HG02943 (cell line): ENCODE results near the gene SUDS3.
"Not testable (repeated sequence)": the region's sequence is repeated elsewhere in the genome, so short reads cannot be mapped to it uniquely, and the experiment has no call there.

ENCODE experiments used
- ATAC-seq: cut with Tn5 transposase; IDR thresholded peaks from one replicate; pipeline ENCODE4 v1.9.1; 2021; ENCODE audit warnings: mild to moderate bottlenecking, low read depth, moderate library complexity; ENCODE audit not compliant: unreplicated experiment

SUDS3 gene, protein sequence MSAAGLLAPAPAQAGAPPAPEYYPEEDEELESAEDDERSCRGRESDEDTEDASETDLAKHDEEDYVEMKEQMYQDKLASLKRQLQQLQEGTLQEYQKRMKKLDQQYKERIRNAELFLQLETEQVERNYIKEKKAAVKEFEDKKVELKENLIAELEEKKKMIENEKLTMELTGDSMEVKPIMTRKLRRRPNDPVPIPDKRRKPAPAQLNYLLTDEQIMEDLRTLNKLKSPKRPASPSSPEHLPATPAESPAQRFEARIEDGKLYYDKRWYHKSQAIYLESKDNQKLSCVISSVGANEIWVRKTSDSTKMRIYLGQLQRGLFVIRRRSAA

DNA sequence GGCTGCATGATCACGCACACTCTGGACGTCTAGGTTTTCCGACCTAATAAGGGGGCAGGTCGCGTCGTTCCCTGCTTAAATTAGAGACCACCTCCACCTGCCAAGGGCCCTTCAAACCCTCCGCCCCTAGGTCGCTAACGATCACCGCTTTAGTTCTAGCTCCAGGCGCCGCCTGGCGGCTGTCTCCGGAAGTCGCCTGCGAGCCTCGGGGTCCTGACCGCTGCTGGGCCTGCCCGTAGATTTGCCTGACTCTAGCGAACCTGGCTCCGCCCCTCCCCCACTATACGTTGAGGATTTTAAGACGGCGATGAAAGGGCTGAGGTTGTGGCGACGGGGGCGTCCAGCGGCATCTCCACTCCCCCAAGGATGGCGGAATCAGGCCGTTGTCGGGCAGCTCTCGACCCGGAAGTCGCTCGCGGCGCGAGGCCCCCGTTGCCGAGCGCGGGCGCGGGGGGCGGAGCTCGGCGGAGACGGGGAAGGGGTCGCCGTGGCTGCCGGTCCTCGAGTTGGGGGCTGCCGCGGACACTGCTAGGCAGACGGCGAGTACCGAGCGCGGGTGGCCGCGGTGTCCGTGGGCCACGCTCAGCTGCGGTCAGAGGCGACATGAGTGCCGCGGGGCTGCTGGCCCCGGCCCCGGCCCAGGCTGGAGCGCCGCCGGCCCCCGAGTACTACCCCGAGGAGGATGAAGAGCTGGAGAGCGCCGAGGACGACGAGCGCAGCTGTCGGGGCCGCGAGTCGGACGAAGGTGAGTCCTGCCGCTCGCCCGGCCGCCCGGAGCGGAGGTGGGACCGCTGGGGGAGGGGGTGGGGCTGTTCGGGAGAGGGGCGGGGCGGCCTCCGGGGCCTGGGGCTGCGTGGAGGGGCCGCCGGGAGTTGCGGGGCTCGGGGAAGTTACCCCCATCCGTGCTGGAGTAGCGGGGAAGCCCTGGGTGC, at the start of gene SUDS3:
Gene SUDS3 (plus strand): TSS at position 467 of the 932 bp plus-strand sequence. CDS start 137 bp downstream, at position 604.
- ATAC-seq, result no peak

DNA sequence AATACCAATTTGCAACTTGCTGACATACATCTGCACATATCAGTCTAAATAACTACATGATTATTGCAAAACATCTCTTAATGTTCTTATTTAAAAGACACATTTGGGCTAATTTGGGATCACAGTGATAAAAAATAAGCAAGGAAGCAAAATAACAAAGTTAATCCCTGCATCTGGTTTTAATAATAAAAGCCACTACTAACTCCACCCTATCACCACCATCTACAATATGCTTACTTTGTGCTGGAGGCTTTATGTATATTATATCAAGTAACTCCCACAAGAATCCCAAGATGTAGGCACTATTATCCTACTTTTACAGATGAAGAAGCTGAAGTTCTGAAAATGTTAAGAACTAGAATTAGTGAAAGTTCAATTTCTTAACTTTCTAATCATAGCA, 49.4 kb upstream of the SUDS3 start:
- no peak for ATAC-seq

DNA sequence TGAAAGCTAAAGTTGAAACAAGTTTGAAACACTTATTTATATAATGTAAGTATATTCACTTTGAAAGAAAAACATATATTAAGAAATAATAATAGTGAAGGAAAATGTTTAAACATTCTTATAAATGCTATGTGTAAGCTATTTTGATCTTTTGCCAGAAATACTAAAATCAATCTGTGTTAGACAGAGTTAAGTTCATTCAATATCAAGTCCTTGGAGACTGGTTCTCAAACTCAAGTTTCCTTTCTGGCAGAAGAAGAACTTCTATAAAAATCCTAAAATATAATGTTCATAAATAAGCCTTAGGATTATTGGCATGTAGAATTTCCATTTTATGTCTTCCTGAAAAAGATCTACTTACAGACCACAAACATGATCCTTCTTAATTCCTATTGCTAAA, 49.0 kb upstream of the SUDS3 start:
- ATAC-seq, result no peak

DNA sequence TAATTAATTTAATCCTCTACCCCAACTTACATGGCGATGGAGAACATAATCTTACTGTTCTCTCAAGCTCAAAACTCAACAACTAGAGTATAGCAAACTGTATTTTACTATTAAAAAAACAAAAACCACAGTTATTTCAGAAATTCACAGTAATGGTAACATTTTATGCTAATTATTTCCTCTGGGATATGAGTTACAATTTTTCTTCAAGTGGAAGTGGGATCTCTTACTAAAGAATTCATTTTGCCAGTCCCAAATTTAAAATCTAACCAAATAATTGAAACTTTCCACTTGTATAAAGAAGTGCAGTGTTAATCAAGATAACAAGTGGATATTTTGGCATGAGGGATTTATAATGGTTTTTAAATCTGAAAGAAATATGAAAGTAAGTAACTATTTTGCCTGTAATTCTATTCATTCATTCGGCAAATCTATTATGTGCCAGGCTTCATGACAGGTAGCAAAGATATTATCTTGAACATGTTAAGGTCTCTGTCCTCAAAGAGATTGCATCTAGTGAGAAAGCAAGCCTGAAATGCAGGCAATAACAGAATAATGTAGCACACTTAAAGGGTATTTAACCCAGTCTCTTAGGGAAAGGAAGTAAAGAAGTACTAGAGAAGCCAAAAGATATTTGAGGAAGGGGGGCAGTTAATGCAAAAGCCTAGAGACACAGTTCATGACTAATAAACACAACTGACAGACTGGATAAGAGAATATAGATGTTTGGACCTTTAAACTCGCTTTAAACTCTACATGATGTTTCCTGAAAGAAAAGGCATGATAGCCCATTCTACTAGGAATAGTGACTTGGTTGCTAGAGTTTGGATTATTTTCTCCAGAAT, 47.6 kb upstream of the SUDS3 start:
- ATAC-seq, result no peak

DNA sequence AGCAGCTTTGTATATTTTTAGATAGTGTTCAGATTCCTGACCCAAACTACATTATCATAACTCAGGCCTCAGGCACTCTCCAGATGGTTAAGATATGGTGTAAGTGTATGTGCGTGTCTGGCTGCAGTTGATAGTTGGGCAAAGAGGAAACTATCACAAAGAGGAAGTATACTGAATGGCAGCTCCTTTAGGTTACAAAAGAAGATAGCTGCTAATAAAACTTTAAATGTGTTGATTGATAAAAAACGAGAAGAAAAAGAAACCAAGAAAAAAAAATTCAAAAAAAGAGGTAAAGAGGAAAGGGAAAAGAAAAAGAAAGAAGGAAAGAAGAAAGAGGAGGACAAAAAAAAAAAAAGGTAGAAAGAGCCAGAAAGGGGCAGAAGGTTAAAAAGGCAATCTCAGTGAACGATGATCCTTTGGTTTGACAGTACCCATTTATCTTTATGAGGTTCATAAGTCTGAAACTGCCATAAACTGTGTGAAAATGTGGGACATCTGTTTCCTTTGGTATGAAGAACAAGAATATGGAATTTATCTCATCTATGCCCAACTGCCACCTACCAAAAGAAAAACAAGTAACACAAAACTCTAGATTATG, 45.8 kb upstream of the SUDS3 start:
- no peak for ATAC-seq

DNA sequence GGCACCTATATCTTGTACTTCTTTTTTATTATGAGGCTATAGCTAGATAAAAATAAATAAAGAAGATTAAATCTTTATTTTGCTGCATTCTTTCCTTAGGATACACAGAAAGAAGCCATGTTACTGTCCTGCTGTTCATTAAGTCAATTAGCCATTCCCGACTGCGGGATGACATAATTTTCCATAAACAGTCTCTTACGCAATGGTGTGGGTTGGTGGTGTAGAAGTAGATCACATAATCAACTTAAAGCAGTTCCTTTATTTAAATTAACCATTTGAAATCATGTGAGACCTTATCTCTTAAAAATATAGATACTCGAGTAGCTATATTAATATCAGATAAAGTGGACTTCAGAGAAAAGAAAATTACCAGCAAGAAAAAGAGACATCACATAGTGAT, 43.8 kb upstream of the SUDS3 start:
- ATAC-seq, result no peak

DNA sequence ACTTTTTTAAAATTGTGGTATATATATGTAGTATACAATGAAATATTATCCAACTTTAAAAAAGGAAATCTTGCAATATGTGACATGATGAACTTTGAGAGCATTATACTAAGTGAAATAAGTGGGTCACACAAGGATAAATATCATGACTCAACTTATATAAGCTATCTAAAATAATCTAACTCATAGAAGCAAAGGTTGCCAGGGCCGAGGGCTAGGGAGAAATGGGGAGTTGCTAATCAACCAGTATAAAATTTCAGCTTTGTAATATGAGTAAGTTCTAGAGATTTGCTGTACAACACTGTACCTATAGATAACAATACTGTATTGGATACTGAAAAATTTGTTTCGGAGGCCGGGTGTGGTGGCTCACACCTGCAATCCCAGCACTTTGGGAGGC, 42.1 kb upstream of the SUDS3 start:
- no peak for ATAC-seq

DNA sequence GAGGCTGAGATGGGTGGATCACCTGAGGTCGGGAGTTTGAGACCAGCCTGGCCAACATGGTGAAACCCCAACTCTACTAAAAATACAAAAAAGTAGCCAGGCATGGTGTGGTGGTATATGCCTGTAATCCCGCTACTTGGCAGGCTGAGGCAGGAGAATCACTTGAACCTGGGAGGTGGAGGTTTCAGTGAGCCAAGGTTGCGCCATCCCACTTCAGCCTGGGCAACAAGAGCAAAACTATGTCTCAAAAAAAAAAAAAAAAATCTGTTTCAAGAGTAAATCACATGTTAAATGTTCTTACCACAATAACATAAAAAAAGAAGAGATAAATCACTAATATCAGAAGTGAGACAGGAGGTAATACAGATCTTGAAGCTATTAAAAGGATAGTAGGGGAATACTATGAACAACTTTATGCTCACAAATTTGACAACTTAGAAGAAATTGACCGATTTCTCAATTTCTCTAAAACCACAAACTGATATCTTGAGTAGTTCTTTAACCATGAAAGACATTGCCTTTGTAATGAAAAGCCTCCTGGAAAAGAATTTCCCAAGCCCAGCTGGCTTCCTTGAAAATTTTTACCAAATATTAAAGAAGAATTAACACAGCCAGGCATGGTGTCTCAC, 41.3 kb upstream of the SUDS3 start:
- ATAC-seq, result no peak

DNA sequence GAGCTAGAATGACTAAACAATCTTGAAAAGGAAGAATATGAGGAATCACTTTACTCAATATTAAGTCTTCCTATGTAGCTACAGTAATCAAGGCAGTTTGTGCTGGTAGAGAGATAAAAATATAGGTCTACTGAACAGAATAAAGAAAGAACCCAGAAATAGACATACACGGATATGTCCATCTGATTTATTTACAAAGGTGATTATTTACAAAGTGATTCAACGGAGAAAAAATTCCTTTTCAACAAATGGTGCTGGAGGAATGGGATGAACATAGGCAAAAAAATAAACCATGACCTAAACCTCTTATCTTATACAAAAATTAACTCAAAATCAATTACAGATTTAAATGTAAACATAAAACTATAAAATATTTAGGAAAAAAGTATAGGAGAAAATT, 40.2 kb upstream of the SUDS3 start:
- ATAC-seq, result no peak

DNA sequence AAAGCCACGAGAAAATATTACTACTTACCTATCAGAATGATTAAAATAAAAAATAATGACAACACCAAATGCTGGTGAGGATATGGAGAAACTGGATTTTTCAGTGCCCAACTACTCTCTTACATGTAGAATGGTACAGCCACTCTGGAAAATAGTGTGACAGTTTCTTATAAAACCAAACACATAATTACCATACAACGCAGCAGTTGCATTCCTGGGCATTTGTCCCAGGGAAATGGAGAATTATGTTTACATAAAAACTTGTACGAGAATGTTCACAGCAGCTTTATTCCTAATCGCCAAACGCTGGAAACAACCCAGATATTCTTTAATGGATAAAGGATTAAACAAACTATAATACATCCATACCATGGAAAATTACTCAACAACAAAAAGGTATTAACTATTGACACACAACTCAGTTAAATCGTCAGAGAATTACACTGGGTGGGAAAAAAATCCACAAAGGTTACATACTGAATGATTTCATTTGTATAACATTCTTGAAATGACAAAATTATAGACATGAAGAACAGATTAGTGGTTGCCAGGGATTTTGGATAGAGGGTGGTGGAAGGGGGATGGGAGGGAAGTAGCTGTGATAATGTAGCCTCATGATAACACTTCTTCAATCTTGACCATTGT, 39.0 kb upstream of the SUDS3 start:
- no peak for ATAC-seq

DNA sequence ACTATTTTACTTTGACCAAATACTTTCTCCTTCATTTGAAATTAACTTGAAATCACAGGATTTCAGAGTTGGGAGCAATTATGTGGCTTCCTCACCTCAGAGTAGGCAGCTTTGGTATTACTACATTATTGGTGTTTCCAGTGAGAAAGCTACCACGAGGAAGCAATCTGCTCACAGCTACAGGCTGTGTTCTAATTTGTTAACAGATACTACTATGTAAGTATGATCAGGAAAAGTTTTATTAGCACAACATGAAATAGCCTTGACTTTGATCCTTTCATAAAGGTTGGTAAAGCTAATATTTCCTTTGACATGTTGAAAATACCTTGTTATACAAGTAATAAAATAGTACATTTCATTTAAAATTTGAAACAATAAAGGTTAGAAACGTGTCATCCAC, 34.3 kb upstream of the SUDS3 start:
- ATAC-seq, result no peak

DNA sequence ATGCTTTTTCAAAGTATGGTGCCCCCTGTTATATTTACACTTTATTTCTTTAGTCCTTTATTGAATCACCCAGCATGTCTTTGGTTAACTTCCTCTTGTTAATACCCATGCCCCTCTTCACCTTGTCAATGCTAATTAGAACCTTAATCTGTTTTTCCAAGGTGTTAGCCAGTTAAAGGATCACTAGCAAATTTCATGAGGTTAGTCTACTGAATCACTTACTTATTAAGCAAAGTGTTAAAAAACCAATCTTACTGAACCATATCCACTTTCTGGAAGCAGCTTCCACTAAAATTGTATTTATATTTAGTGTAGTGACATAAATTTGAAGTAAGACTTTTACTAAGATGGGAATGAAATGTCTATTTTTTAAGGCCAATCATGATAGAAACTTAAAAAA, 31.5 kb upstream of the SUDS3 start:
- ATAC-seq, result no peak

DNA sequence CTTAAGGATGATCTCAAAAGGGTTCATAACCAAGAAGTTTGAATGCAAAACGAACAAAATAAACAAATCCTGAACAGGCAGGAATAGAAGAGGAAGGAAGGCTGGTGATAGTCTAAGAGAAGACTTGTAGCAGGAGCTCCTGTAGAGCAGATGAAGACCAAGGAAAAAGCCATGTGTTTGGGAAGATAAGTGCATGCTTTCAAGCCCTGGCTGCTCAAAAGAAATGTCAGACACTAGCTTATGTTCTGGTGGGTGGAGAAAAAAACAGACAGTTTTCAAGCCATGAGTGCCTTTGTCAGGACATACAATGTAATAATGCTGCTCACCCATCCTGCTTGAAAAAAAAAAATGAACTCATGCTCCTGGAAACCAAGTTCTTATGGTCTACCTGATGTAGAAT, 31.0 kb upstream of the SUDS3 start:
- no peak for ATAC-seq

DNA sequence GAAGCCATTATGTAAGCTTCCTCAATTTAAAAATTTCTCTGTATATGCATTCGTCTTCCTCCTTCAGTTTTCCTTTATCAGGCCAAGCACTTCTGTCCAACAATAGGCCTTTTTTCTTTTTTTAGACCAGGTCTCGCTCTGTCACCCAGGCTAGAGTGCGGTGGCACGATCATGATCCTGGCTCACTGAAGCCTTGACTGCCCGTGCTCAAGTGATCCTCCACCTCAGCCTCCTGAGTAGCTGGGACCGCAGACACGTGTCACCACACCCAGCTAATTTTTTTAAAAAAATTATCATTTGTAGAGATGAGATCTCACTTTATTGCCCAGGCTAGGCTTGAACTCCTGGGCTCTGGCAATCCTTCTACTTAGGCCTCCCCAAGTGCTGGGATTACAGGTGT, 29.5 kb upstream of the SUDS3 start:
- peak; percentile 67 for ATAC-seq

DNA sequence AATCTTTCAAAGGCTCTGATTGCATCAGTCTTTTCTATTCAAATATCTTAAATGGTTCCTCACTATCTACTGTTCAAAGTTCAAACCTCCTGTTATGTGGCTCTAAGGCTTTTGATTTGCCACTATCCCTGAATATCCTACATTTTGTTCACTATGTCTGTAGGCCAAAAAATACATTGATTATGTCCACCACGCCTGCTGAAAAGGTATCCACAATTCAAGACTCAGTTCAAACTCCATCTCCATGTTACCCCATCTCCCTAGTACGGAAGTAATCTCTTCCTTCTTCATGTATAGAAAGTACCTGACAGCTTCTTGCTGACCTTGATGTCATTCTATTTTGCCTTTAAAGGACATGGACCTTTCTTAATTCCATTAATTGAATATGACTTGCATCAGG, 28.4 kb upstream of the SUDS3 start:
- ATAC-seq, result no peak

DNA sequence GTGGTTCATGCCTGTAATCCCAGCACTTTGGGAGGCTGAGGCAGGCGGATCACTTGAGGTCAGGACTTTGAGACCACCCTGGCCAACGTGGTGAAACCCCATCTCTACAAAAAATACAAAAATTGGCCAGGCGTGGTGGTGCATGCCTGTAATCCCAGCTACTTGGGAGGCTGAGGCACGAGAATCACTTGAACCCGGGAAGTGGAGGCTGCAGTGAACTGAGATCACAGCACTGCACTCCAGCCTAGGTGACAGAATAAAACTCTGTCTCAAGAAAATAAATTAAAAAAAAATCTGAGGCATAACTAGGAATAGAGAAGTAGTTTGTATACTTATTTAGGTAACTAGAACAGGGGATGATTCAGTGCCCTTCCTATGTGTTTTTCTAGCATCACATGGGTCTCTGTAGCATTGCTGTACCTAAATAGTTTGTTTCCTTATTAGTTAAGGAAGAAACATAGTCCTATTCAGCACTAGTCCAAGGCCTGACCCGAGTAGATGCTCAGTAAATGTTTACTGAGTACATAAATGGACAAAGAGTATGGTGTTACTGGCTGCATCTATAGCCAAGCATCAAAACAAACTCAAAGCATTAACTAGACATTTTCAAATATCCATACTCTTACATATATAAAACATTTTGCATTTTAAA, 25.3 kb upstream of the SUDS3 start:
- ATAC-seq, result no peak

DNA sequence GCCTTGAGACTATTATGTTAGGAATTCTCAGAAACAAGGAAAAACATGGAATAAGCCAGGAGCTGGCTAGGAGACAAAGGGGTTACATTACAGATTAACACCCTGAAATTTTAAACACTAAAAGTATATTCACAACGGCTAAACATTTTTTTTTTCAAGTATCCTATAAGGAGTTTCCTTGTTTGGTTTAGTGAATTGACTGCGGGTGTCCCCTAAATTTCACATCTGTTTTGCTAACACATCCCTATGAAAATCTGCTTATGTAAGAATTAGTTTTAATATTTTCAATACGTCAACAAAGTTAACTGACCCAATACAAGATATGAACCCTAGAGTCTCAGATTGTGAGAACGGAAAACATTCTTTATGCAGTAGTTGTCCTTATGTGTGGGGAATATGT, 22.6 kb upstream of the SUDS3 start:
- no peak for ATAC-seq

DNA sequence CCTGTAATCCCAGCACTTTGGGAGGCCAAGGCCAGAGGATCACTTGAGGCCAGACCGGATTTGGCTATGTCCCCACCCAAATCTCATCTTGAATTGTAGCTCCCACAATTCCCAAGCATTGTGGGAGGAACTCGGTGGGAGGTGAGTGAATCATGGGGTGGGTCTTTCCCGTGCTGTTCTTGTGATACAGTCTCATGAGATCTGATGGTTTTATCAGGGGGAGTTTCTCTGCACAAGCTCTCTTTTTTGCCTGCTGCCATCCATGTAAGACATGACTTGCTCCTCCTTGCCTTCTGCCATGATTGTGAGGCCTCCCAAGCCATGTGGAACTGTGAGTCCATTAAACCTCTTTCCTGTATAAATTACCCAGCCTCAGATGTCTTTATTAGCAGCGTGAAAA, 21.9 kb upstream of the SUDS3 start:
- not testable (repeated sequence) for ATAC-seq

DNA sequence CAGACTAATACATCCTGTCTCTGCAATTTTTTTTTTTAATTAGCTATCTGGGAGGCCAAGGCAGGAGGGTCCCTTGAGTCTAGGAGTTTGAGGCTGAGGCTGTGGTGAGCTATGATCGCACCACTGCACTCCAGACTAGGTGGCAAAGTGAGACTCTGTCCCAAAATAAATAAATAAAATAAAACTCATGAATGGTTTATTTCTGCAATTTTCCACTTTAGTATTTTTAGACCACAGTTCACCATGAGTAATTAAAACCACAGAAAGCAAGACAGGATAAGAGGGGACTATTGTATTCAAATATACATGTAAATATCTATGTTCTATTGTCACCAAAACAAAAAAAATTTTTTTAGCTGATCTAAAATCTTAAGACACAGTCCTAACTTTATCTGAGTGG, 21.5 kb upstream of the SUDS3 start:
- ATAC-seq, result no peak
